T-helper 1 cell treated with Interleukin-12 subunit alpha and Interleukin-12 subunit beta and Interleukin-4 antibody, amounts not matched to agents 30 ng/mL and 1 ng/mL, for 36 hours (primary cell): ENCODE results near the gene KLRC3. TPM values are rescaled to one million over a fixed set of nuclear protein-coding genes. Genes with fewer than 3 reads are reported as not detected.
"Not testable (repeated sequence)": the region's sequence is repeated elsewhere in the genome, so short reads cannot be mapped to it uniquely, and the experiment has no call there.

Experiments
- intact Hi-C: fragments of 100-400 bp; cut with micrococcal nuclease; formaldehyde crosslinking; loops from one replicate; pipeline ENCODE4 v1.15.1; 2024
- total RNA-seq: library from RNA; stranded (reverse); gene quantifications from 2 replicates; pipeline ENCODE4 v1.2.3, GENCODE V29; 2022

KLRC3 gene
- total RNA-seq, 1 donor from 2014 or later = not detected

DNA sequence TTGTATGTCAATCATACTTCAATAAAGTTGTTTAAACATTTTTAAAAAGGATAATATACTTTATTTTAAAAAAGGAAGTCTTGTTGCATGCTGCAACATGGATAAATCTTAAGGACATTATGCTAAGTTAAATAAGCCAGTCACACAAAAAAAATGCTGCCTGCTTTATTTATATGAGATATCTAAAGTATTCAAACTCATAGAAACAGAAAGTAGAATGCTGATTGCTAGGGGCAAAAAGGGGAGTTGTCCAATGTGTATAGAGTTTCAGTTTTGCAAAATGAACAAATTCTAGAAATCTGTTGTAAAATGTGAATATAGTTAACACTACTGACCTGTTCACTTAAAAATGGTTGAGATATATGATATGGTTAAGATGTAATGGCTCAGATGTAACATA is 19.6 kb downstream of the KLRC3 start:
- intact Hi-C loops = no loop called here

DNA sequence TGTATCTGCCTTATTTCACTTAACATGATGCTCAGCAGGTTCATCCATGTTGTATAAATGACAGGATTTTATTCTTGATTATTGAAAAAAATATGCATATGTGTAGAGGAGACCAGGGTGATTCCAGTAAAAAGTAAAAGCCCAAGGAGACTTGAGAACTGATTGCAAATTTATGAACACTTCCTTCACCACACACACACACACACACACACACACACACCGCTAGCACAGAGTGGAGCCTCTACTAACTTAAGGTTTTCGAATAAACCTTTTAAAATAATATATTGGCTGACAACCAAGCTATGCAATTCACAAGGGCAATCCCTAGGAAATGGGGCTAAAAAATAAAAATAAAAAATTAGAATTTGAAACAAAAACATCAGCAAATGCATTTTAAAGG is 22.2 kb downstream of the KLRC3 start:
- intact Hi-C loops = no loop called here

DNA sequence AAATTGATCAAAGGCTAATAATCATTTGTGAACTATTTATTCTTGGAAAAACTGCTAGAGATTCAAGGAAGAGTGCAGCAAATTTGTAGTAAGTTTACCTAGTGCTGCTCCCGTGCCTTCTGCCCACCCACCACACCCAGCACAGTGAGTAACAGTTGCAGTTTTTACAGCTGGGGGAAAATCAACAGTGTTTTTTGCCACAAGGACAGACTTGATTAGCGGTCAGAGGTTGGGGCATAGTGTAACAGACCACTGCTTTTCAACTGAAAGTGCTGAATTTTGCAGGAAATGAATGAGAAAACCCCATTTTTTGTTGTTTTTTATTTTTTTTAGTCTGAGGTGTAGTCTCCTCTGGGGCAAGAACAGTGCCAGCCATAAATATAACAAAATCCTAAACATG is 23.1 kb downstream of the KLRC3 start:
- intact Hi-C loops = no loop called here

DNA sequence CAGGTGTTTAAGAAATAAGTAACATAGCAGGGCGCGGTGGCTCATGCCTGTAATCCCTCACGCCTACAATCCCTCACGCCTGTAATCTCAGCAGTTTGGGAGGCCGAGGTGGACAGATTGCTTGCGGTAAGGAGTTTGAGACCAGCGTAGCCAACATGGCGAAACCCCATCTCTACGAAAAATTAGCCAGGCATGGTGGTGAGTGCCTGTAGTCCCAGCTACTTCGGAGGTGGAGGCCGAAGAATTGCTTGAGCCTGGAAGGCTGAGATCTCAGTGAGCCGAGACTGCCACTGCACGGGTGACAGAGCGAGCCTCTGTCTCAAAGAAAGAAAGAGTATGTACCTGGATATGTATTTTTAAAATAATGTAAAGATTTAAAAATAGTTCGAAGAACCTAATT is 24.2 kb downstream of the KLRC3 start:
- intact Hi-C loops = not testable (repeated sequence)

DNA sequence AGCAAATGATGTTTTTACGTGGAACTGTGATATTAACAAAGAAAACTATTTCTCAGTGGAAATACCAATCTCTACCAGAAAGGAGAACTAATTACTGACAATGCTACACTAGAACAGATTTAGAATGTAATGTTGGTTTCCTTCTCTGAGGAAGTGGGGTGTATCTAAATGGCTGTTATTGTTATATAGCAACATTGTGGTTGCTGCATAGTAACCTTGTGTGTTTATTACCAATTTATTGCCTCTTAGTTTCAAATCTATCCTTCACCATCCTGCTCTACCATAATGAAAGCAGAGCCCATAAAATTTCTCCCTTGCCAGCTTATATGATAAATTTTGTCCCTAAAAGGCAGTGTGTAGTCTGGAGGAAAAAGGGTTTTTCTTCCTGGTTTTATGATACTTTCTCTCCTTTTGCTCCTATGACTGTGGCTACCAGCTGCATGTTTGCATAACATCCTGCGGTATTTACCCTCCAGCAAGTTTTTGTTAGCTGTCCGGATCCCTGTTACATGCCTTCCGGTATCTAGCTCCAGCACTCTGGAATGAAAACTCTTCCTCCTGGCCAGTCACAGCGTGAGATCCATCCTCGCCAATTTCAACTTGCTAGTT is 24.9 kb downstream of the KLRC3 start:
- intact Hi-C loops = no loop called here

DNA sequence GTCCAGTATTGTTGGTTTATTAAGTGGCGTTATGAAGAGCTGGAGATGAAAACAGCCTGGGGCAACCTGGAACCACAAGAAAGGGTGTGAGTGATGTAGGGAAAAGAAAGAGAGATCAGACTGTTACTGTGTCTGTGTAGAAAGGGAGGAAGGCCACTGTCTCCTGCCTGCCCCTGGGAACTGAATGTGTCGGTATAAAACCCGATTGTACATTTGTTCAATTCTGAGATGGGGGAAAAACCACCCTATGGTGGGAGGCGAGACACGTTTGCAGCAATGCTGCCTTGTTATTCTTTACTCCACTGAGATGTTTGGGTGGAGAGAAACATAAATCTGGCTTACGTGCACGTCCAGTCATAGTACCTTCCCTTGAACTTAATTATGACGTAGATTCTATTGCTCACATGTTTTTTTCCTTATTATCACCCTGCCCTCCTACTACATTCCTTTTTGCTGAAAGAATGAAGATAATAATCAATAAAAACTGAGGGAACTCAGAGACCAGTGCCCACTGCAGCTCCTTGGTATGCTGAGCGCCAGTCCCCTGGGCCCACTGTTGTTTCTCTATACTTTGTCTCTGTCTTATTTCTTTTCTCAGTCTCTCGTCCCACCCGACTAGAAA is 25.8 kb downstream of the KLRC3 start:
- intact Hi-C loops = not testable (repeated sequence)

DNA sequence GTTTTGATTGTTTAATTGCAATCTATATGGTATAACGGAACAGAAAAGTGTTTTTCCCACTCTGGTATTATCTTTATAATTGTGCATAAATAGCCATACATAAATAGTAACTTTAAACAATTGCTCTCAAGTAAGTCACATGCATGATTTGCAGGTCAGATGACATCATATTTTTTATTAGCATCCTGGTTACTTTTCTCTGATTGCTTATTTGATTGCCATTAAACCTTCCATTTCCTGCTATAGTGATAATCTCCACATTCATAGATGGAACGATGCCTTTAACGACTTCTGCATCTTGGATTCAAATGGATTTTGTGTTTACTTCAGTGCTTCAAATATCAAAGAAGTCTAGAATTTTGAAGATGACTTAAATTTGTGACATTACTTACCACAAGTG is 27.1 kb downstream of the KLRC3 start:
- intact Hi-C loops = no loop called here

DNA sequence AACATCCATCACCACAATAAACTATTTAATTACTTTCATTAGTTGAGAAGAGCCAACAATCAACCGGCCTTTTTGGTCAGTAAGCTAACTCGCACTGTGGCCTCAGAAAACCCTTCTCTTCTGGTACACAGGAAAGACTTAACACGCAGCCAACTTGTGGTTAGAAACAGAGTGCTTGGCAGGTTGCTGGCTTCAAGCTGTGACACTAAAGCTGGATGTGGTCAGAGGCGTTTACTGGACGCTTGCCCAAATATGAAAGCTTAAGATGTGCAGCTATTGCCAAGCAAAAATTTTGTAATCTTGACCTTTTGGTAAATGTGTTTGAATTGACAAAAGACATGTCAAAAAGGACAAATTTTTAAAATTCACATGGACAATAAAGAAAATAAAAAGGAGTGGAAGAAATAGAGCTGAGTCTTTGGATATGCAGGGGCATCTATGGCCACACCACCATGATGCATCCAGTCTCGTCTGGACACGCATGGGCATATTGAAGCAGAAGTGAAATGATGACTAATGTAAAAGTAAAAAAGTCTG is 27.9 kb downstream of the KLRC3 start:
- intact Hi-C loops = no loop called here

DNA sequence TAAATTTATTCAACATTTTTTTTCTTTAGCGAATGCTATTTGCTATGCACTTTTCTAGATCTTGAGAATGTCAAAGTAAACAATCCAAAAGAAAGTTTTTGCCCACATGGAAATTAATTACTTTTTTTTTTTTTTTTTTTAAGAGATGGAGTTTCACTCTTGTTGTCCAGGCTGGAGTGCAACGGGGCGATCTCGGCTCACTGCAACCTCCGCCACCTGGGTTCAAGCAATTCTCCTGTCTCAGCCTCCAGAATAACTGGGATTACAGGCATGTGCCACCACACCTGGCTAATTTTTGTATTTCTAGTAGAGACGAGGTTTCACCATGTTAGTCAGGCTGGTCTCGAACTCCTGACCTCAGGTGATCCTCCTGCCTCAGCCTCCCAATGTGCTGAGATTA is 29.4 kb downstream of the KLRC3 start:
- intact Hi-C loops = not testable (repeated sequence)

DNA sequence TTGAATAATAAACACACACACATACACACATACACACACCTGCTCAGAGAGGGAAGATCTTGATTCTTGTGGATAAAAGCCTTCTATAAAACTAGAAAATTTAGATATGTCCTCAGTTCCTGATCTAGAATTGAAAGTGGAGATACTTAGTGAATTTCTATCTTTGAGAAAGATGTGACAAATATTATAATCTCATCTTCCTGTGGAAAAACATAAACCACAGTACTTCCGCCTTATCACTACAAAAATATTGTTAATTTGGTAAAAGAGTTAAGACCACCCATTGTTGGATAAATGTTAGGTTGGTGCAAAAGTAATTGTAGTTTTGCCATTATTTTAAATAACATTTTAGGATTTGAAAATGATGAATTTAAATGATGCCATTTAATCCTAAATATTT is 30.5 kb downstream of the KLRC3 start, which contains the start of gene KLRK1:
TSS of gene KLRK1 (minus strand) at position 138 of the 400 bp plus-strand sequence. CDS start 1,231 bp downstream, outside the sequence.
- intact Hi-C loops = loop anchor here (1.0 kb wide), 1 partner anchor 35 kb away; no protein-coding TSS in a partner anchor

DNA sequence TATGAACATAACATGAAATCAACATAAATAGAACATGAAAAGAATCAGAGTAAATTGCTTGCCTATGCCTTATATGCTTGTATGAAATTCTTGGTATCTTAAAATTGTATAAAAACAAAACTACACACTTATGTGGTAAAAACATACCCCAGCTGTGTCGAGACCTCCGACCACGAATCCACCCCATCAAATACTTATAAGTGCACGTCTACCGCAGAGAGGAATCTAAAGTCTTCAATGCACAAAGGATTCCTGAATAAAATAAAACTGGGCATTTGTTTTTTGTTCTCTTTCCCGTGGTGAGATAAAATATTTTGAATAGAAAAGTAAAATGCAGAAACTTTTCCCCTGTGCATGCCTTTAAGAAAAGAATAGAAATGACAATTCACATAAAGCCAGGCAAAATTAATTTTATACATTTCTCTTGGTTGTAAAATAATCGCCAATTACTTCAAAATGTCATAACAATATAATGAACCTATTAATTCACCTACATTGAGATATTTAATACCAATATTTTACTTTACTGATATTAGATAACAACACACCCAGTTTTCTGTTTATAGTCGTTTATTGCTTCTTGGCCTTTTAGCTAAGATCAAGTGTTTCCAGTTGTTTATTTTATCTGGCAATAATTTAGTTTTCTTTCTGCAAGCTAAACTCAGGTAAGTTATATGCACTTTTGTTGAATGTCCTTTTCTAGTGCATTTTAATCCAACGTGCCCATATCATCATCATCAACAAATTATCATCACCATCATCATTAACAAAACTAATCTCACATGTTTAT is 31.6 kb downstream of the KLRC3 start:
- intact Hi-C loops = loop anchor here (1.0 kb wide), 1 partner anchor 34 kb away; no protein-coding TSS in a partner anchor

DNA sequence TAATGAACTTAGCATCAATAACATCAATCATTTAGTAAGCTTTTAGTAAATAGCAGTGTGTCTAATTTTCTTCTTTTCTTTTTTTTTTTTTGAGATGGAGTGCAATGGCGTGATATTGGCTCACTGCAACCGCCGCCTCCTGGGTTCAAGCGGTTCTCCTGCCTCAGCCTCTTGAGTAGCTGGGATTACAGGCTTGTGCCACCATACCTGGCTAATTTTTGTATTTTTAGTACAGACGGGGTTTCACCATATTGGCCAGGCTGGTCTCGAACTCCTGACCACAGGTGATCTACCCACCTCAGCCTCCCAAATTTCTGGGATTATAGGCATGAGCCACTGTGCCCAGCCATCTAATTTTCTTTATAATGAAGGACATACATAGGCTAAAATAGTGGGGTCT is 32.9 kb downstream of the KLRC3 start:
- intact Hi-C loops = not testable (repeated sequence)

DNA sequence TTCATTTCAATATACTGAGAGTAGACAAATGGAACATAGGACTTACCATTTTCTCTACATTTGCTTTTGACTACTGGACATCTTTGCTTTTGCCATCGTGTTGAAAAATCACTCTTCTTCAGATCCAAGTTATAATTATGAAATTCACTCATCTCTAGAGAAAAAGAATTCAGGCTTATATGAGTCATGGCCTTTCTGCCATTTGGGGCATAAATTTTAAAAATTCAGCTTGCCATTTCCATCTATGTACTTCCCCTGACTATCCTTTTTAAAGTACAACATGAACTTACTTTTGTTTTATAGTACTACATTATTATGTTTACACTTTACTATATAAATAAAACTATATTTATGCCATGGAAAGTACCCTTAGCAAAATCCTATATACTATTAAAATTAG is 33.5 kb downstream of the KLRC3 start:
- intact Hi-C loops = no loop called here

DNA sequence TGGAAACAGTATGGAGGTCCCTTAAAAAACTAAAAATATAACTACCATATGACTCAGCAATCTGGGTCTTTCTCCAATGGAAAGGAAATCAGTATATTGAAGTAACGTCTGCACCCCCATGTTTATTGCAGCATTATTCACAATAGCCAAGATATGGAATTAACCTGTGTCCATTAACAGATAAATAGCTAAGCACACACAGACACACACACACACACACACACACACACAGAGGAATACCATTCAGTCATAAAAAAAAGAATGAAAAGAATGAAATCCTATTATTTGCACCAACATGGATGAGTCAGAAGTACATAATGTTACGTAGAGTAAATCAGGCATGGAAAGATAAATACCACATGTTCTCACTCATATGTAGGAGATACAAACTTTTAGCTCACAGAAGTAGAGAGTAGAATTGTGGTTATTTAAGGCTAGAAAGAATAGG is 35.2 kb downstream of the KLRC3 start:
- intact Hi-C loops = no loop called here

DNA sequence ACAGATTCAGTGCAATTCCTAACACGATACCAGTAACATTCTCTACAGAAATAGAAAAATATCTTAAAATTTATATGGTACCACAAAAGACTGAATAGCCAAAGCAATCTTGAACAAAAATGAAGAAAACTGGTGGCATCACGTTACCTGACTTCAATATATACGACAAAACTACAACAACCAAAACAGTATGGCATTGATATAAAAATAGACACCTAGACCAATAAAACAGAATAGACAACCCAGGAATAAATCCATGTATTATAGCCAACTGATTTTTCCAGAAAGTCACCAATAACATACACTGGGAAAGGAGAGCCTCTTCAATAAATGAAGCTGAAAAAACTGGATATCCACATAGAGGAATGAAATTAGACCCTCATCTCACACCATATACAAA is 36.2 kb downstream of the KLRC3 start:
- intact Hi-C loops = no loop called here

DNA sequence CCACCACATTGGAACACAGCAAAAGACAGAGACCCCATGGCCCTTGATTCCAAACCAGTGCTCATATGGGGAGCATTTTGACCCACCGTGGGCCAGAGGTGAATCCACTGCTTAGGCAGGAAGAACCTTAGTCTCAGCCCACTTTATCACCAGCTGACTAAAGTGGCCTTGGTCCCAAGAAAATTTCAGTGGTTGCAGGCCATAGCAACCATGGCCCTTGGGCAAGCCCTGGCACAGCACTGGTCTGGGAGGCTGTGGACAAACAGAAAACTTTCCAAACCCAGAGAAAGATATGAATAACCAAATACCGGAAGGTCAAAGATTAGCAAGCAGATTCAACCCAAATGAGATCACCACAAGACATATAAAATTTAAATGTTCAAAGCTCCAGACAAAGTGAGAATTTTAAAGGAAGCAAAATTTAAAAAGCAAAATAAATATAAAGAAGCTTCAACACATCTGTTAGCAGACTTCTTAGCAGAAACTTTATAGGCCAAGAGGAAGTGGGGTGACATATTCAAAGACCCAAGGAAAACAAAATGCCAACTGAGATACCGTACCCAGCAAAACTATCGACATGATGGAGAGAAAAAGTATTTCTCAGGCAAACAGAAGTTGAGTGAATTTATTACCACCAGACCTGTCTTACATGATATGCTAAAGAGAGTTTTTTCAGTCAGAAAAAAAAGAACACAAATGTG is 38.3 kb downstream of the KLRC3 start:
- intact Hi-C loops = no loop called here

DNA sequence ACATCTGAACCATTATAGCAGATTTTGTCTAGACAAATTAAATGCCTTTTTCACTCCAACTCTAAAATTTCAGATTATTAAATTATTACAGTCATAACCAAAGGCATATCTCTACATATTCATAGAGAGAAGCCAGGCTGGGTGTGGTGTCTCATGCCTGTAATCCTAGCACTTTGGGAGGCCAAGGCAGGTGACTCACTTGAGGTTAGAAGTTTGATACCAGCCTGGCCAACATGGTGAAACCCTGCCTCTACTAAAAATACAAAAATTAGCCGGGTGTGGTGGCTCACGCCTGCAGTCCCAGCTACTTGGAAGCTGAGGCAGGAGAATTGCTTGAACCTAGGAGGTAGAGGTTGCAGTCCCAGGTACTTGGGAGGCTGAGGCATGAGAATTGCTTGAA is 41.7 kb downstream of the KLRC3 start:
- intact Hi-C loops = not testable (repeated sequence)

DNA sequence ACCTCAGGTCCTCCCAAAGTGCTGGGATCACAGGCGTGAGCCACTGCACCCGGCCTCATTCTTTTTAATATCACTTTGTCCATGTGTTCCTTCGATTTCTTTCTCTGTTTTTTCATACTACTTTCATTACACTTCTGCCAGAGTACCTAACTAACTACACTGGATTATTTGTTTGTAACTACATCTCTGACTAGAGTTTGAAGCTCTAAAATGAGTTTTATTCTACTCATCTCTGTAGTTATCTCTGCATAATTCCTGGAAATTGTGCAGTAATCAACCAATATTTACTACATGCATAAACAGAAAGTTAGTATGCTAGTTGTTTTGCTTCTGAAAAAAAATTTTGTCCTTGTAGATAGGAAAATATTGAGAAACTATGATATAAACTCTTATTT is 45.8 kb downstream of the KLRC3 start:
- intact Hi-C loops = no loop called here

DNA sequence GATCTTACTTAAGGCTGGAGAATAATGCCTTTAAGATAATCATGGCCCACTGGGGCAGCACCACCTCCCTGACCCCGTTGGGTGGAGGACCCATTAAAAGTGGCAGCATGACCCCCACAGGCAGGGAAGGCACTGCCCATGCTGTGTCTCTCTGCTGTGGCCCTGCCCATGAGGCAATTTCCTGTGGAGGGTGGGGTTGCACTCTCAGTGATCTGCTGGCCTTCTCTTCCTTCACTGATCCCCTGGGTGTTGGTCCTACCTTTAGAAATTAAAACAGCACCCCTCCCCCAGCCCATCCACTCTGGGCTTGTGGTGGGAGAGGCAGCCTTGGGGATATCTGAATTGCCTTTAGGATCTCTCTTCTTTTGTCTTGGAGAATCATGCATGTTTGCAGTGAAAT is 47.8 kb downstream of the KLRC3 start:
- intact Hi-C loops = no loop called here

DNA sequence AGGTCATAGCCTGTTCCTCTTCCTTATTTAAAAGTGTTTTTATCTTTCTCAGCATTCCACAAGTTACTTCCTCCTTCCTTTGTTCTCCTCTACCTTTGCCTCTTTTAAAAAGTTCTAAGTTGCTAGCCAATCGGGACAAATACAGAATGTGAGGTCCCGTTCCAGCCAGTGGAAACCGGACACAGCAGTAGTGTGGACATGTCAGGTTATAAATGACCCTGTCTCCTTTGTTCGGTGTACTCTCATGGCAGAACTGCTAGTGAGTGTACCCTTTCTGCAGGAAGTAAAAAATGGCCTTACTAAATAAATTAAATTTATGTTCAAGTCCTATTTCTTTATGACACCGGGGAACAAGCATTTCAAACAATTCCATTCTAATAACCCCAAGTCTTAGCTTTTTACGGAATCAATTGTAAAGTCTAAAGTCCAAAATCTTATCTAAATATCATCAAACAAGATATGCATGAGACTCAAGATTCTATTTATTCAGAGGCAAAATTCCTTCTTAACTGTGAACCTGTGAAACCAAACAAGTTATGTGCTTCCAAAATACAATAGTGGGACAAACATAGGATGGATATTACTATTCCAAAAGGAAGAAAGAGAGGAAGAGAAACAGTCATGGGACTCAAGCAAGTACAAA is 48.4 kb downstream of the KLRC3 start:
- intact Hi-C loops = not testable (repeated sequence)
